PC-3 (cell line): ENCODE results near the gene CYP1A1. TPM values are rescaled to one million over a fixed set of nuclear protein-coding genes. Genes with fewer than 3 reads are reported as not detected.

Experiments
- ATAC-seq: fragments of 200-7000 bp; cut with Tn5 transposase; 2 replicates; pipeline ENCODE4 v1.9.1; 2020; ENCODE audit warnings: mild to moderate bottlenecking, moderate library complexity
- BruUV-seq: library from RNA; stranded (reverse); fragments of 400-500 nt; replicated peaks from 2 replicates; lab custom pipeline; 2021; lab: Mats Ljungman, UMichigan
- CTCF ChIA-PET: fragments of 300-600 bp; sonication (Branson Sonifier 250); formaldehyde crosslinking; loops from one replicate; lab custom pipeline; 2022; ENCODE audit warnings: antibody characterized with exemption; lab: Charles Lee
- POLR2A ChIA-PET: fragments of 300-600 bp; sonication (Branson Sonifier 250); formaldehyde crosslinking; loops from one replicate; lab custom pipeline; 2022; ENCODE audit warnings: antibody characterized with exemption; ENCODE audit not compliant: unreplicated experiment; lab: Charles Lee
- DNase-seq: peaks from one replicate; pipeline ENCODE4 v3.0.0-alpha.2; 2015
- H2AFZ ChIP-seq: fragments of 300-600 bp; sonication (generic); 2 replicates; pipeline ENCODE4 v1.6.0; 2016; ENCODE audit warnings: antibody characterized with exemption, low read length
- H3F3A ChIP-seq: fragments of 300-600 bp; sonication (generic); one replicate; pipeline ENCODE4 v1.6.0; 2017; ENCODE audit warnings: antibody characterized with exemption, low read length, control low read depth, mild to moderate bottlenecking; ENCODE audit not compliant: unreplicated experiment
- H3K27ac ChIP-seq: fragments of 300-600 bp; sonication (generic); 2 replicates; pipeline ENCODE4 v1.5.1; 2016; ENCODE audit warnings: mild to moderate bottlenecking, low read length
- H3K27me3 ChIP-seq: fragments of 300-600 bp; sonication (generic); 2 replicates; pipeline ENCODE4 v1.6.1; 2016; ENCODE audit warnings: low read length, mixed read lengths
- H3K36me3 ChIP-seq: fragments of 300-600 bp; sonication (generic); 2 replicates; pipeline ENCODE4 v1.6.1; 2016; ENCODE audit warnings: low read depth, mixed run types, low read length, mixed read lengths
- H3K4me1 ChIP-seq: fragments of 300-600 bp; sonication (generic); 2 replicates; pipeline ENCODE4 v1.5.1; 2016; ENCODE audit warnings: low read length; ENCODE audit not compliant: insufficient read depth
- H3K4me2 ChIP-seq: fragments of 300-600 bp; sonication (generic); 2 replicates; pipeline ENCODE4 v1.6.0; 2016; ENCODE audit warnings: low read length
- H3K4me3 ChIP-seq: fragments of 300-600 bp; sonication (generic); 2 replicates; pipeline ENCODE4 v1.5.1; 2016; ENCODE audit warnings: mild to moderate bottlenecking, low read length, mixed read lengths
- H3K79me2 ChIP-seq: fragments of 300-600 bp; sonication (generic); 2 replicates; pipeline ENCODE4 v1.6.1; 2017; ENCODE audit warnings: low read length, mixed read lengths
- H3K9ac ChIP-seq: fragments of 300-600 bp; sonication (generic); 2 replicates; pipeline ENCODE4 v1.6.0; 2016; ENCODE audit warnings: mild to moderate bottlenecking, low read length
- H3K9me2 ChIP-seq: fragments of 300-600 bp; sonication (generic); replicated peaks from 2 replicates; pipeline ENCODE4 v1.6.1; 2016; ENCODE audit warnings: mixed run types, low read length, mixed read lengths
- H3K9me3 ChIP-seq: fragments of 300-600 bp; sonication (generic); 2 replicates; pipeline ENCODE4 v1.6.1; 2016; ENCODE audit warnings: low read length, mixed read lengths
- H4K20me1 ChIP-seq: fragments of 300-600 bp; sonication (generic); 2 replicates; pipeline ENCODE4 v1.6.1; 2016; ENCODE audit warnings: low read length, mixed read lengths
- CTCF ChIP-seq: fragments of 300-600 bp; sonication (generic); conservative IDR thresholded peaks from 2 replicates; pipeline ENCODE4 v1.5.1; 2017; ENCODE audit warnings: antibody characterized with exemption, low read depth, mild to moderate bottlenecking, low read length
- EZH2 ChIP-seq: fragments of 300-600 bp; sonication (generic); IDR thresholded peaks from one replicate; pipeline ENCODE4 v1.6.1; 2017; ENCODE audit warnings: antibody characterized with exemption, mild to moderate bottlenecking, low read length; ENCODE audit not compliant: unreplicated experiment
- EZH2phosphoT487 ChIP-seq: fragments of 300-600 bp; sonication (generic); IDR thresholded peaks from 2 replicates; pipeline ENCODE4 v1.6.1; 2018; ENCODE audit warnings: mild to moderate bottlenecking, antibody characterized with exemption, low read length, borderline replicate concordance
- intact Hi-C: fragments of 100-400 bp; cut with micrococcal nuclease; formaldehyde crosslinking; loops from 2 replicates; pipeline ENCODE4 v1.9.0; 2023
- total RNA-seq: library from RNA; depleted of rRNA; stranded (reverse); fragments of >200 nt; gene quantifications from 2 replicates; pipeline ENCODE4 v1.2.3, GENCODE V29; 2014

Gene CYP1A1
- total RNA-seq, 1 experiment from 2014 or later, result 2.3 TPM

GRCh38 chr15:74773329-74773728 is 48.0 kb upstream of the CYP1A1 start:
- H3K9ac ChIP-seq, result no peak overlapping the region
- TF ChIP-seq EZH2phosphoT487 (no peak), CTCF (no peak), EZH2 (no peak)
- no peak for ATAC-seq

GRCh38 chr15:74770211-74770903 is 45.0 kb upstream of the CYP1A1 start:
- intact Hi-C loops, result loop anchor here (2.0 kb wide), 1 partner anchor 180 kb away; no protein-coding TSS in a partner anchor
- BruUV-seq, result no TSS peak
- Histone ChIP-seq H4K20me1 (no peaks in the 10 kb centered on the region), H3K9me2 (no peaks in the 10 kb centered on the region), H3K4me1 (no peaks in the 10 kb centered on the region), H3K36me3 (no peaks in the 10 kb centered on the region), H3K9ac (no peak overlapping the region), H3K27me3 (no peaks in the 10 kb centered on the region), H3F3A (no peaks in the 10 kb centered on the region), H3K4me3 (no peak overlapping the region), H3K9me3 (no peaks in the 10 kb centered on the region), H3K79me2 (no peaks in the 10 kb centered on the region), H3K27ac (no peak overlapping the region), H2AFZ (no peak overlapping the region; the same call in 1 of the 2 replicates), H3K4me2 (no peak overlapping the region)
- TF ChIP-seq EZH2phosphoT487 (no peak), CTCF (no peak), EZH2 (no peak)
- ATAC-seq (no peak), DNase-seq (no peak)
- ChIA-PET POLR2A (no interaction called here), CTCF (interaction anchor here (0.6 to 1.5 kb wide), 6 partner anchors 18 to 187 kb away, joined by 3 to 8 read pairs (median 4); no protein-coding TSS in a partner anchor)

More at GRCh38 chr15:74773329-74773728, 48.0 kb upstream of the CYP1A1 start:
- H3K4me1 ChIP-seq, result no peaks in the 10 kb centered on the region
- DNase-seq, result no peak
- H3K4me2 ChIP-seq, result no peak overlapping the region
- no peaks in the 10 kb centered on the region for H3F3A ChIP-seq
- CTCF ChIA-PET, result no interaction called here
- no peaks in the 10 kb centered on the region for H3K9me2 ChIP-seq
- H3K79me2 ChIP-seq, result no peaks in the 10 kb centered on the region
- H2AFZ ChIP-seq, result no peak overlapping the region
- no peaks in the 10 kb centered on the region for H4K20me1 ChIP-seq
- no peaks in the 10 kb centered on the region for H3K36me3 ChIP-seq
- no peaks in the 10 kb centered on the region for H3K27me3 ChIP-seq
- no TSS peak for BruUV-seq
- POLR2A ChIA-PET, result no interaction called here
- no peaks in the 10 kb centered on the region for H3K9me3 ChIP-seq
- no peak overlapping the region for H3K4me3 ChIP-seq
- no peak overlapping the region for H3K27ac ChIP-seq
- intact Hi-C loops, result no loop called here
